NCI-H524 (cell line): ENCODE data around the gene ERVFRD-1.
"Not testable (repeated sequence)": the region's sequence is repeated elsewhere in the genome, so short reads cannot be mapped to it uniquely, and the experiment has no call there.

Experiments
- DNase-seq, 2 experiments: peaks; one replicate each; lab custom pipeline; 2025; lab: John Stamatoyannopoulos, UW

The ERVFRD-1 gene

DNA sequence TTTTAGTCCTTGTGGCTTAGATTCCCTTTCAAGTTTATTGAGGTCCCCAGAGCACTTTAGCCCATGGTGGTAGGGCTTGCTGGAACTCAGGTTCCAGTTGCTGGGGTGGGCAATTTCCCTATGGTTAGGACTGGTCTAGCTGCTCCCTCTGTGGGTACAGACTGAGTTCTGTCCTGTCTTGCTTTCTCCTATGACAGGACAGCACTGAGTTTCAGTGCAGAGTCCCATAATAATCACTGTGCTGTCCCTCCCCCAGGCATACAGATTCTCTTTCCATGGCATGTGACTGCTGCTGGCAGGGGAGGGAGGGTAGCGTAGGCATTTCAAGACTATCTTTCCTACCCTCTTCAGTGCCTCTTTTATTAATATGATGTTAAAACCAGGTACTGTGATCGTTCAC, 17.1 kb upstream of the ERVFRD-1 start:
- DNase-seq = no peak

DNA sequence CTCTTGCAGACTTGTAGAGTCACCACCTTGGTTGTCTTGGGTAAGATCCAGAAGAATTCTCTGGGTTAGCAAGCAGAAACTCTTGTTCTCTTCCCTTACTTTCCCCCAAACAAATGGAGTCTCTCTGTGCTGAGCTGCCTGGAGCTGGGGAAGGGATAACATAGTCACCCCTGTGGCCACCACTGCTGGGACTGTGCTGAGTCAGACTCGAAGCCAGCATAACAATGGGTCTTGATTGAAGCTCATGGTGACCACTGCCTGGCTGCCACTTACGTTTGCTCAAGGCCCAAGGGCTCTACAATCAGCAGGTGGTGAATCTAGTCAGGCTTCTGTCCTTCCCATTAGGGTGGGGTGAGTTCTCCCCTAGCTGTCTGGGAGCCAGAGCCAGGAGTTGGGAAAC, 15.4 kb upstream of the ERVFRD-1 start:
- DNase-seq = no peak

DNA sequence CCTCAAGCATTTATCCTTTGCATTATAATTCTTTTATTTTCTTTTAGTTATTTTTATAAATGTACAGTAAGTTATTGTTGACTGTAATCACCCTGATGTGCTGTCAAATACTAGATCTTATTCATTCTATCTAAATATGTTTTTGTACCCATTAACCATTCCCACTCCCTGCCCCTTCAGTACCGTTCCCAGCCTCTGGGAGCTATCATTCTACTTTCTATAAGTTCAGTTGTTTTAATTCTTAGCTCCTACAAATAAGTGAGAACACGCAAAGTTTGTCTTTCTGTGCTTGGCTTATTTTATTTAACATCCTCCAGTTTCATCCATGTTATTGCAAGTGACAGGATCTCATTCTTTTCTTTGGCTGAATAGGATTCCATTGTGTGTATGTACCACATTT, 12.5 kb upstream of the ERVFRD-1 start:
- no peak for DNase-seq

DNA sequence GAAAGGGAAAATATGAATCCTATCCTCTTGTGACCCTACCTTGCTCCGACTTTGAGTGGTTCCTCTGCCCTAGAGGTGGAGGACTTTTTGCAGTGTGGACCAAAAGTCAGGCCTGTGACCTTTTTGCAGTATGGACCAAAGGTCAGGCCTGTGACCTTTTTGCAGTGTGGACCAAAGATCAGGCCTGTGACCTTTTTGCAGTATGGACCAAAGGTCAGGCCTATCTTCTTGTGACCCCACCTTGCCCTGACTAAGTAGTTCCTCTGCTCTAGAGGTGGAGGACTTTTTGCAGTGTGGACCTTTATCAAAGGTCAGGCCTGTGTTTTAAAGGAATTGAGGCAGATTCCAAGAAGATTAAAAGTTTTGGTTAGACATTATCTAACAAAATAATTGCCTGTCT, 10.9 kb upstream of the ERVFRD-1 start:
- no peak for DNase-seq

DNA sequence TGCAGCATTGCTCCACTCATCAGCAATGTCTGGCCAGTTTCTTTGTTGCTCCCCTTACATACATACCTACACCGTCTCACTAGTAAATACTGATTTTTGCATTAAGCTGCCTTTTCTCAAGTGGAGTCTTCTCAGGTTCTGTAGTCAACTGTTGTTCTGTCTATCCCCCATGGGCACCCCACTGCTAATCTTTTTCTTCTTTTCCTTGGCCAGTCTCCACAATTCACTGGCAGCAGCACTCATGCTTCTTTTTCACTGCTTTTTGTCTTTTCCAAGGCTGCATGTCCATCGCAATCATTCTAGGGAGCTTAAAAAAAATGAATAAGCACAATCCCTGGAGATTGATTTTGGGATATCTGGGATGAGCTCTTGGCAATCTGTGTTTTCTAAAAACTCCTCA, 10.3 kb upstream of the ERVFRD-1 start:
- DNase-seq = no peak

DNA sequence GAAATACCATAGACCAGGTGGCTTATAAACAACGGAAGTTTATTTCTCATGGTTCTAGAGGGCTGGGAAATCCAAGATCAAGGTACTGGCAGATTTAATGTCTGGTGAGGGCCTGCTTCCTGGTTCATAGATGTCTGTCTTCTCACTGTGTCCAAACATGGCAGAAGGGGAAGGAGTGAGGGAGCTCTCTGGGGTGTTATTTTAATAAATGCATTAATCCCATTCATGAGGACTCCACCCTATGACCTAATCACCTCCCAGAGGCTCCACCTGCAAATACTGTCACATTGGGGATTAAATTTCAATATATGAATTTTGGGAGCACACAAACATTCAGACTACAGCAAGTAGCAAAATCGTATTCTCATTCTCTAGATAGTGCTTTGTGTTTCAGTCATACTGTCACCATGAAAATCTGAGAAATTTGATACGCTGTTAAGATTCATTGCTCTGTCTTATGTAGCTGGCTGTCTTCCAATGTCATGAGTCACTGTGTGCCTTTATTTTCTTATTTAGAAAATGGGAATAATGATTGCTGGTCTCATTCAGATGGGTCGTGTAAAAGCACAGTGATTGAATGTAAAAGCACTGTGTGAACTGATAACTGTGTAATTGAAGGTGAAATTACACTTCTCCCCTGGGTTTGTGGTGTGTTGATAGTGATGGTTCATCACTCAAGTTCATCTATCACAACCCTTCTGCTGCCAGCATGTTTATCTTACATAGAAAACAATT, 8.9 kb upstream of the ERVFRD-1 start:
- DNase-seq = peak in 1 of 2 experiments; percentile 37

DNA sequence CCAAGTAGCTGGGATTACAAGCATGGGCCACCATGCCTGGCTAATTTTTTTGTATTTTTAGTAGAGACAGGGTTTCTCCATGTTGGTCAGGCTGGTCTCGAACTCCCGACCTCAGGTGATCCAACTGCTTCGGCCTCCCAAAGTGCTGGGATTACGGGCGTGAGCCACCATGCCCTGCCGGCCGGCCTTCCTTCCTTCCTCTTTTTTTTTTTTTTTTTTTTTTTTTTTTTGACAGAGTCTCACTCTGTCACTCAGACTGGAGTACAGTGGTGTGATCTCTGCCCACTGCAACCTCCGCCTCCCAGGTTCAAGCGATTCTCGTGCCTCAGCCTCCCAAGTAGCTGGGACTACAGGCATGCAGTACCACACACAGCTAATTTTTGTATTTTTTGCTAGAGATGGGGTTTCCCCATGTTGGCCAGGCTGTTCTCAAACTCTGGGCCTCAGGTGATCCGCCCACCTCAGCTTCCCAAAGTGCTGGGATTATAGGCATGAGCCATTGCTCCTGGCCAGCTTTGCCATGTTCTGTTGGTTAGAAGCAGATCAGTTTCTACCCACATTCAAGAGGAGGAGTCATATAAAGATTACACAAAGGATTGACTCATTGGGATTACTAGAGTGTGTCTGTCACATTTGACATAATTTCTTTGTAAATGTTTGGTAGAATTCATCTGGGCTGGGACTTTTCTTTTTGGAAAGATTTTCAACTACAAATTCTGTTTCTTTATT, 4.4 kb upstream of the ERVFRD-1 start:
- not testable (repeated sequence) for DNase-seq

DNA sequence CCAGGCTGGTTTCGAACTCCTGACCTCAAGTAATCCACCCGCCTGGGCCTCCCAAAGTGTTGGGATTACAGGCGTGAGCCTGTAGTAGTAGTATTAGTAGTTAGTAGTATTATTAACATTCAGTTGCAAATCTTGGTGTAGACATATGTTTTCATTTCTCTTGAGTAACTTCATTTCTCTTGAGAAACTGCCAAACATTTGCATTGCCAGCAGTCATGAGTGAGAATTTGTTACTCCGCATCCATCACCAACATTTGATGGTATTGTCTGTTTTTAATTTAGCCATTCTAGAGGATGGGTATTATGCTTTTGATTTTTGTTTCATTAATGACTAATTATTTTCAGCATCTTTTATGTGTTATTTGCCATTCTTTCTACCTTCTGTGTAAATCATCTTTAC, 1.5 kb upstream of the ERVFRD-1 start:
- no peak for DNase-seq

DNA sequence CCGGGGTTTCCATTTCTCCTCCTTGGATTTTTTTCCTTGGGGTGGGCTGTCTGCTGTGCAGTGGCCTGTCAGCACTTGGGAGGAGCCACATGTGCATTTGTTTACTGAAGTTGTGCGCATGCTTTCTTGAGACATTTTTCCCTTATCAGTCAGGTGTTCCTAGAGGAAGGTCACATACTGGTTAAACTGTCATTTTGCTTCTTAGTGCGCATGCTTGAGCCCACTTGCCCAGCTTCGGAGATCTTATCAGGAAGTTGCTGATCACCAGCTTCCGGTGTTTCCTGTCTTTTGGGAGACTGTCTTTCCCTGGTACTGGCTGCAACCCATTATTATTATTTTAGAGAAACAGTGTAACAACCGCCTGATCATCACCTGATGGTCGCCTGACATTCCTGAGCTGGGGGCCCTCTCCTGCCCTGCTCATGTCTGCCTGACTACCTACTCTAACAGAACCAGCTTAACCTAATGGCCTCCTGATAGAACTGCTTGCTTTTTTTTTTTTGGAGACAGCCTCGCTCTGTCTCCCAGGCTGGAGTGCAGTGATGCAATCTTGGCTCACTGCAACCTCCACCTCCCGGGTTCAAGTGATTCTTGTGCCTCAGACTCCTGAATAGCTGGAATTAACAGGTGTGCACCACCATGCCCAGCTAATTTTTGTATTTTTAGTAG, 378 bp upstream of the ERVFRD-1 start:
- DNase-seq = no peak

DNA sequence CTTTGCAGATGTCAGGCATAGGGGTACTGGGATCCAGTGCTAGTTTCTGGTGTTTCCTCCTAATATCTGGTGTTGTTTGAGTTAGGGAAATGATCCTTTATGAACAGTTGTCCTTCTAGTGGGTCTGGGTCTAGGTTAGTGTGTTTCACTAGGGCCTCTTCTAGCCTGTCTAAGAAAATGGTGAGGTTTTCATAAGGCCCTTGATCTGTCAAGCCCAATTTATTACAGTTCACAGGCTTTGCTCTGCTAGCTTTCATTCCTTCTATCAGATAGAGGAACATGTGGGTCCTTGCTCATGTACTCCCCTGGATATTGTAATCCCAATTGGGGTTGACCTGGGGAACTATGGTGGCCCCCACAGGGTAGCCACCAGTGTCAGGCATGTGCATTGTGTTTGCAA, 2.8 kb downstream of the ERVFRD-1 start:
- no peak for DNase-seq

DNA sequence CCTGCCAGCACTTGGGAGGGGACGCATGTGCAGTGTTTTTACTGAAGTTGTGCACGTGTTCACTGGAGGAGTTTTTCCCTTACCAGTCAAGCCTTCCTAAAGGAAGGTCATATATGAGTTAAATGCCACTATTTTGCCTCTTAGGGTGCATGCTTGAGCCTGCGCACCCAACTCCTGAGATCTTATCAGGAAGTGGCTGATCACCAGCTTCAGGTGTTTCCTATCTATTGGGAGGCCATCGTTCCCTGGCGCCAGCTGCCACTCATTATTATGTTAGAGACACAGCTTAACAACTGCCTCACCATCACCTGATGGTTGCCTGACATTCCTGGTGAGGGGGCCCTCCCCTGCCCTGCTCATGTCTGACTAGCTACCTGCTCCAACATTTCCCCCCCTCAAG, 8.5 kb downstream of the ERVFRD-1 start:
- DNase-seq = no peak

DNA sequence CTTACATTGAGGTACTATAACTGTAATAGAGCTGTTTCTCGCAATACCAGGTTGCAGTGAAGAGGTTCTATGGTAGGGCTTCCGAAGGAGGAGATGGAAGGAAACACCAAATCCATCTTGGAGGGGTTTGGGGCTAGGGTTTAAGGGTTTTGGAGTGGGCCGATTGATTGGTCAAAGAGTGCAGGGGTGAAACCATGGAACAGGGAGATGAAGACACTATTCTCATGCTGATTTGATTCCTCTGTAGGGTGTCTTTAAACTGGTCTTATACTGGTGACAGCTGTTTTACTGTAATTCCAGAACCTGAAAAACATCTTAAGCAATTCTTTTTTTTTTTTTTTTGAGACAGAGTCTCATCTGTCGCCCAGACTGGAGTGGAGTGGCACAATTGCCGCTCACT, 10.1 kb downstream of the ERVFRD-1 start:
- peak in 1 of 2 experiments; percentile 25 for DNase-seq

DNA sequence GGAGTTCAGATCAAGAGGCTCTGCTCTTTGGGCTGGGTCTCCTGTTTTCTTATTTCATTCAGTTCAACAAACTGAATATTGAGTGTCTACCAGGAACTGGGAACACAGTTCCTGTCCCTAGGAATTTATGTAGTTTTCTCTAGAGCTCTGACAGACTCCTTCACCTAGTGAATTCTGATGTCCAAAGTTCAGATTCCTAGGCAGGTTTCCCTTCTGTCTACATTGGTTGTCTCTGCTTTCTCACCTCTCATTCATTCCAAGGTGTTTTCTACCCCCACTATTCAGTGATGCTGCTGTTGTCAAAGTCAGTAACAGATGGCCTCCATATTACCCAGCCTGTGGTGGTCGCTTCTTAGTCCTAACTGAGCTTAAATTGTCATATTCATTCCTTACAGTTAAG, 13.5 kb downstream of the ERVFRD-1 start:
- peak in 1 of 2 experiments; percentile 33 for DNase-seq

DNA sequence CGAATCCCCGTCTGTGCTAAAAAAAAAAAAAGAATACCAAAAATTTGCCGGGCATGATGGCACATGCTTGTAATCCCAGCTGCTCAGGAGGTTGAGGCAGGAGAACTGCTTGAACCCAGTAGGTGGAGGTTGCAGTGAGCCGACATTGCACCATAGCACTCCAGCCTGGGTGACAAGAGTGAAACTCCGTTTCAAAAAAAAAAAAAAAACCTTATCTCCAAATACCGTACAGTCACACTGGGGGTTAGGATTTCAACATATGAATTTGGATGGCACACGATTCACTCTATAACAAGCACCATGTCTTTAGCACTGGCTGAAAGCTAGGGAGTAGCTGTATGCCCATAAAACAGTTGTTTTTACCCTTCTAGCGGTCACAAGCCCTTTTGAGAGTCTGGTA, 14.0 kb downstream of the ERVFRD-1 start:
- DNase-seq = no peak

DNA sequence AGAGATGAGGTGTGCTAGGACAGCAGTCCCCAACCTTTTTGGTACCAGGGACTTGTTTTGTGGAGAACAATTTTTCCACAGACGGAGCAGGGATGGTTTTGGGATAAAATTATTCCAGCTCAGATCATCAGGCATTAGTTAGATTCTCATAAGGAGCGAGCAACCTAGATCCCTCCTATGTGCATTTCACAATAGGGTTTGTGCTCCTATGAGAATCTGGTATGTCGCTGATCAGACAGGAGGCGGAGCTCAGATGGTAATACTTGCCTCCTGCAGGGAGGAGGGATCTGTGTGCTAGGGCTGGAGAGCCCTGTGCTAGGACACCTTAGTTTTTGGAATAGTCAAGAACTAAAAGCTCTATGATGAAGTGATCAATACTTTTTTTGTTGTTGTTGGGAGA, 15.4 kb downstream of the ERVFRD-1 start:
- peak in 1 of 2 experiments; percentile 32 for DNase-seq

DNA sequence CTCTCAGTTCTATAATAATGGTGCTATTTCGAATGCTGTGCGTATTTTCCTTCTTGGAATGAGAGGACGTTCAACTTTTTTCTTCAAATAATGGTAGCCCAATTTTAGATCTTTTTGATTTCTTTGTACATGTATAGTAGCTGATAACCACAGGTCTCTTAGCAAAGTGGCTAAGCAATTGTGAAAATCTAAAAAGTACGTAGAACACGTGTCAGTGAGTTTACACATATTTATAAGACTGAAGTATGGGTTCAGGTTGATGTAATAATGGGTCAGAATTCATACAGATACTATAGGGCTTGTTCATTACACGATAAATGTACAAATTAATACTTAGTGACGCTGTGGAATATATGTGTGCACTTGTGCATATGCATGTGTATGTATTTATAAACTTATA, 16.6 kb downstream of the ERVFRD-1 start:
- DNase-seq = no peak

DNA sequence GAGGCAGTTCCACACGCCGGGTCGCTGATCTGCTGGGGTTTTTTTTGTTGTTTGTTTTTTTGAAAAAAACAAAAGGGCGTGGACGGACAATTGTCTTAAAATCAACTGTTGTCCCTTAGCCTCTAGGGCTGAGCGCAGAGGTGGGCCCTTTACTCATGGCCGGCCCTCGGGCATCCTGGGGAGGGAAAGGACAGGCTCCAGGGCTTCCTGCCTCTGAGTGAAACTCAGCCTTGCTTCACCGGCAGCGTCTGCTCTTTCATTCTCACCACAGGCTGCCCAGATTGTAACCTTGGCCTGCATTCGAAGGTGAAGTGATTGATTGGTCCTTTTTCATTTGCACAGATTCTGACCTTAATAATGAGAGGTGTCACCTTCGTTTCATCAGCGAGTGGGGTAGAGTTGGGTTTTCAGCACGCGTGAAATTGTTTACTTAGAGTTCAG, 17.1 kb downstream of the ERVFRD-1 start:
- peak in 1 of 2 experiments; percentile 50 for DNase-seq

DNA sequence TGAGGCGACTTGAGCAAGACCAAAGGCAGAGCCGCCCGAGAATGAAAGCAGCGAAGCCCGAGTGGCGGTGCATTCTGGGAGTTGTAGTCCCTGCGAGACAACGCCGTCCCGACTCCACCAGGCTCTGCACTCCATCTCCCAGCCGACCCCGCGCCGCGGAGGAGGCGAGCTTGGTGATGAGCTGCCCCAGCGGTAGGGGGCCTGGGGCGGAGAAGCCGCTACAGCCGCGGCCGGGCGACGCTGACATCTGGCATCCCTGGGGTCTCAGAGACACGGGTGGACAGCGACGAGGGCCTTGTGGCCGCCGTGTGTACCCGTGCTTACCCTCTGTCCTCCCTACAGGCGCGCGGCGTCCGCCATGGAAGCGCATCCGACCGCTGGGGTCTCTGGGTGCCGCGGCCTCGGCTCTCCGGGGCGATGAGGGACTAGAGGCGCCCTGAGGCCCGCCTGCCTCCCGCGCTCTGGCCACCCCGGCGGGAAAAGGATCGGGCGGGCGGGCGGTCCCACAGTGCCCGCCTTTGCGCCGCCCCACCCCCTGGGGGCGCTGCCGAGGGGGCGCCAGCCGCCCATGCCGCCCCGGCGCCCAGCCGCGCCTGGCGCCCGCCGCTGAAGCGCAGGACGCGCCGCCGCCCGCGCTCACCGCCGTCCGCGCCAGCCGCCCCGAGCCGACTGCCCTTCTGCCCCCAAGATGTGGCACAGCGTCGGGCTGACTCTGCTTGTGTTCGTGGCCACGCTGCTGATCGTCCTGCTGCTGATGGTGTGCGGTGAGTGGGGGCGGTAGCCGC, 17.7 kb downstream of the ERVFRD-1 start, which contains the start of gene SMIM13:
Gene SMIM13, plus strand, starts transcription at position 209 of the 785 bp plus-strand sequence. Its CDS starts 480 bp downstream, at position 689.
- DNase-seq = peak; percentile 91 to 97

DNA sequence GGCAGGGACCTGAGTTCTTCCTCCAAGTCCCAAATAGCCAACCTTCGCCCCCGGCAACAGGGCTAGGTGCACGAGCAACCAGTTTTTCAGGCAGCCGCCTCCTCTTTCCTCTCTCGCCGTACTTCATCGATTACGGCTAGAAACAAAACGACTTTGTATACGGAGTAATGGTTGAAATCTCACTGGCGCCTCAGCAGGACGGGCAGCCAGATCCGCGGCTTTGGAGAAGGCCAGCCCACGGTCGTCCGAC, 18.2 kb downstream of the ERVFRD-1 start:
- DNase-seq = no peak

DNA sequence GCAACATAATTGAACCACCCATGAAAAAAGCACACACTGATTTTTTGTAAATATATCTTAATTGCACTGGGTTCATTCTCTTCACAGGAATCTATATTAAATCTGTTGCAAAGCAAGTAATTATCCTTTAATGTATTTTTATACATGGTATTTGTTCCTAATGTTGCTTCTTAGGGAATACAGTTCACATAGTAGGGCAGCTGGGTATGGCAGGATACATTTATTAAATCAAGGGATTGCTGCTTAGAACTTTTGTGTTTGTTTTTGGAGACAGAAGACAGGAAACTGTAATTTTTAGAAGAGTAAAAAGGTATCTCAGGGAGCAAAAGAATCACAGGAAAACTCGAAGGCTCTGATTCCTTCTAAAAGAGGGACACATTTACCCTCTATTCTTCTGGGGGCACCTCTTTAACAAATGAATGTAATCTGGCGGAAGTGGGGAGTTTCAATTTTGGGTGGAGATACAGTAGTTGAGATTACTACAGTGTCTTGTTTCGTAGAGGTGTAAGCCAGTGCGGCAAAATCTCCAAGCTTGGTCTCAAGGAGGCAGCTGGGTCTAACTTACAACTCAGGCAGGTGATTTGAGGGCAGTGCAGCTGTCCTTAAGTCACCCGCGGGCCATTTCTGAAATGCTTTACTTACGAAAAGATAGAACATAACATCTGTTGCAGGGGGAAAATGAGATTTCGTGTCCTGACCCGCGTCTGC, 18.7 kb downstream of the ERVFRD-1 start:
- DNase-seq = peak in 1 of 2 experiments; percentile 79

DNA sequence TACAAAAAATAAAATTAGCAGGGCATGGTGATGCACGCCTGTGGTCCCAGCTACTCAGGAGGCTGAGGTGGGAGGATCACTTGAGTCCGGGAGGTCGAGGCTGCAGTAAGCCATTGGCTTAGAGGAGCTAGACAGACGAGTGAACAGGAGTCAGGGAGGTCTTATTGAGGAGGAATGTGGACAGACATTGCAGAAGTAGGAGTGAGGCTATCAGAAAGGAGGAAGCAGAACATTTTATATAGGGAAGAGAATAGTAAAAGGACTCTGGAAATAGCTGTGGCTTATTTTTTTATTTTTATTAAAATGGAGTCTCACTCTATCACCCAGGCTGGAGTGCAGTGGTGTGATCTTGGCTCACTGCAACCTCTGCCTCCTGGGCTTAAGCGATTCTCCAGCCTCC, 20.4 kb downstream of the ERVFRD-1 start:
- DNase-seq = not testable (repeated sequence)

DNA sequence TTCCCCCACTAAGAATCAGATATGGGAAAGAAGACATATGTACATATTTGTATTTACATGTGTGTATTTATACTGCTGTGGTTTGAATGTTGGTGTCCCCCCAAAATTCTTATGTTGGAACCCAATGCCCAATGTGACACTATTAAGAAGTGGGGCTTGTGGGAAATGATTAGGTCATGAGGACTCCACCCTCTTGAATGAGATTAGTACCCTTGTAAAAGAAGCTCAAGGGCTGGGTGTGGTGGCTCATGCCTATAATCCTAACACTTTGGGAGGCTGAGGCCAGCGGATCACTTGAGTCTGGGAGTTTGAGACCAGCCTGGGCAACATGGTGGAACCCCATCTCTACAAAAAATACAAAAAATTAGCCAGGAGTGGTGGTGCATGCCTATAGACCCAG, 21.8 kb downstream of the ERVFRD-1 start:
- peak in 1 of 2 experiments; percentile 4 for DNase-seq
